Mesothelial cell of epicardium (in vitro differentiated cells): Measurements from ENCODE around the gene CLIC6. TPM values are rescaled to one million over a fixed set of nuclear protein-coding genes. Genes with fewer than 3 reads are reported as not detected.

ENCODE experiments used
- DNase-seq, 2 experiments: peaks; one replicate each; pipeline ENCODE4 v3.0.0; 2021; ENCODE audit warnings: low spot score in 2 of 2; ENCODE audit not compliant: unreplicated experiment in 2 of 2
- H3K27ac Mint-ChIP-seq: 2 replicates; pipeline ENCODE4 v1.8.0; 2021; ENCODE audit warnings: mixed read lengths
- H3K27me3 Mint-ChIP-seq: 2 replicates; pipeline ENCODE4 v1.8.0; 2021; ENCODE audit warnings: low read depth, mixed read lengths
- H3K36me3 Mint-ChIP-seq: 2 replicates; pipeline ENCODE4 v1.8.0; 2021; ENCODE audit warnings: mixed read lengths
- H3K4me1 Mint-ChIP-seq: 2 replicates; pipeline ENCODE4 v1.8.0; 2021; ENCODE audit warnings: mixed read lengths
- H3K4me3 Mint-ChIP-seq: 2 replicates; pipeline ENCODE4 v1.8.0; 2021; ENCODE audit warnings: mild to moderate bottlenecking, moderate library complexity, mixed read lengths
- H3K9me3 Mint-ChIP-seq: 2 replicates; pipeline ENCODE4 v1.8.0; 2021; ENCODE audit warnings: mixed read lengths
- CTCF ChIP-seq: fragments of 200-600 bp; sonication (generic); IDR thresholded peaks from one replicate; pipeline ENCODE4 v1.5.0; 2021; ENCODE audit warnings: antibody characterized with exemption; ENCODE audit not compliant: unreplicated experiment
- total RNA-seq: library from RNA; stranded (reverse); gene quantifications from 3 replicates; pipeline ENCODE4 v1.2.1, GENCODE V29; 2021

Gene CLIC6
- total RNA-seq, 1 donor from 2014 or later = 1.4 TPM

- DNase-seq = no peak
- H3K27ac Mint-ChIP-seq = no peak overlapping the region
Observed at GRCh38 chr21:34764715-34765284, 96.0 kb downstream of the CLIC6 start.

GRCh38 chr21:34765619-34766018 lies 96.8 kb downstream of the CLIC6 start:
- no peak for TF ChIP-seq CTCF
- Mint-ChIP-seq H3K4me1 (no peaks in the 10 kb centered on the region), H3K27ac (no peak overlapping the region)

More at GRCh38 chr21:34764715-34765284, 96.0 kb downstream of the CLIC6 start:
- TF ChIP-seq CTCF = no peak
- Mint-ChIP-seq H3K27me3 (no peaks in the 10 kb centered on the region), H3K36me3 (no peaks in the 10 kb centered on the region), H3K9me3 (peaks cover 6% of the 10 kb centered on the region), H3K4me1 (no peaks in the 10 kb centered on the region), H3K4me3 (no peak overlapping the region)

GRCh38 chr21:34766862-34767261 lies 98.1 kb downstream of the CLIC6 start:
- Mint-ChIP-seq H3K9me3 (peaks cover 11% of the 10 kb centered on the region), H3K27me3 (no peaks in the 10 kb centered on the region), H3K36me3 (no peaks in the 10 kb centered on the region)

More at GRCh38 chr21:34765619-34766018, 96.8 kb downstream of the CLIC6 start:
- Mint-ChIP-seq H3K4me3 (no peak overlapping the region), H3K27me3 (no peaks in the 10 kb centered on the region), H3K36me3 (no peaks in the 10 kb centered on the region), H3K9me3 (peaks cover 11% of the 10 kb centered on the region)
- no peak for DNase-seq

More at GRCh38 chr21:34766862-34767261, 98.1 kb downstream of the CLIC6 start:
- Mint-ChIP-seq H3K27ac (no peak overlapping the region), H3K4me1 (no peaks in the 10 kb centered on the region), H3K4me3 (no peak overlapping the region)
- no peak for DNase-seq
- no peak for TF ChIP-seq CTCF

Other genes starting within 250 kb of the CLIC6 start
- not detected in 3 replicates for gene SMIM34, start 245.0 kb upstream of the CLIC6 start, total RNA-seq
- gene KCNE1, start 156.8 kb upstream of the CLIC6 start, total RNA-seq = 0.50 to 1.0 TPM (median 0.55 TPM) in 3 replicates
- gene RCAN1, start 53.9 kb upstream of the CLIC6 start, total RNA-seq = 13.9 to 15.7 TPM (median 14.8 TPM) in 3 replicates